ENCODE measurements around the gene ADAMTSL3. TPM values are rescaled to one million over a fixed set of nuclear protein-coding genes. Genes with fewer than 3 reads are reported as not detected.

The ADAMTSL3 gene
- total RNA-seq, 1 donor, result 2.0 TPM

- no peak overlapping the region for H3K4me3 ChIP-seq (ENCODE audit: low read depth, low read length)
- no peak for TF ChIP-seq CTCF (IDR thresholded peaks at IDR 0.05; ENCODE audit: insufficient read depth, low read length)
- no peak for DNase-seq (ENCODE audit: low read depth)
Observed at GRCh38 chr15:83887404-83887803, 233.5 kb downstream of the ADAMTSL3 start.

- DNase-seq (ENCODE audit: low read depth), result no peak
- H3K4me3 ChIP-seq (ENCODE audit: low read depth, low read length), result no peak overlapping the region
- TF ChIP-seq CTCF (IDR thresholded peaks at IDR 0.05; ENCODE audit: insufficient read depth, low read length), result no peak
Observed at GRCh38 chr15:83887961-83888360, 234.0 kb downstream of the ADAMTSL3 start.

GRCh38 chr15:83889995-83890394, 236.1 kb downstream of the ADAMTSL3 start:
- TF ChIP-seq CTCF (IDR thresholded peaks at IDR 0.05; ENCODE audit: insufficient read depth, low read length), result no peak
- no peak for DNase-seq (ENCODE audit: low read depth)
- H3K4me3 ChIP-seq (ENCODE audit: low read depth, low read length), result no peak overlapping the region

- H3K4me3 ChIP-seq (ENCODE audit: low read depth, low read length), result no peak overlapping the region
- DNase-seq (ENCODE audit: low read depth), result no peak
- TF ChIP-seq CTCF (IDR thresholded peaks at IDR 0.05; ENCODE audit: insufficient read depth, low read length), result no peak
Observed at GRCh38 chr15:83890587-83890986, 236.7 kb downstream of the ADAMTSL3 start.

GRCh38 chr15:83892498-83892897, 238.6 kb downstream of the ADAMTSL3 start:
- TF ChIP-seq CTCF (IDR thresholded peaks at IDR 0.05; ENCODE audit: insufficient read depth, low read length), result no peak
- DNase-seq (ENCODE audit: low read depth), result no peak
- no peak overlapping the region for H3K4me3 ChIP-seq (ENCODE audit: low read depth, low read length)

- no peak for DNase-seq (ENCODE audit: low read depth)
- TF ChIP-seq CTCF (IDR thresholded peaks at IDR 0.05; ENCODE audit: insufficient read depth, low read length), result no peak
- H3K4me3 ChIP-seq (ENCODE audit: low read depth, low read length), result no peak overlapping the region
Observed at GRCh38 chr15:83893308-83893707, 239.4 kb downstream of the ADAMTSL3 start.

GRCh38 chr15:83897037-83897436, 243.1 kb downstream of the ADAMTSL3 start:
- H3K4me3 ChIP-seq (ENCODE audit: low read depth, low read length), result no peak overlapping the region
- no peak for TF ChIP-seq CTCF (IDR thresholded peaks at IDR 0.05; ENCODE audit: insufficient read depth, low read length)
- no peak for DNase-seq (ENCODE audit: low read depth)

Data from fibroblast of the aortic adventitia (primary cell).